ENCODE measurements around the gene SLC7A1. TPM values are rescaled to one million over a fixed set of nuclear protein-coding genes. Genes with fewer than 3 reads are reported as not detected.

The SLC7A1 gene
- total and polyA plus RNA-seq, 8 donors = 5.2 to 143 (median 32.9) TPM

- Histone ChIP-seq H3K4me3 (no peak overlapping the region), H3K27me3 (no peaks in the 10 kb centered on the region), H3K36me3 (no peaks in the 10 kb centered on the region), H3K9me3 (no peaks in the 10 kb centered on the region), H3K27ac (peak overlapping the region in 2 of 4 donors; percentile 35 to 48), H3K4me1 (peaks cover 26 to 40% (median 37%) of the 10 kb centered on the region in 3 donors)
- ATAC-seq (peak; percentile 49 to 83 (median 70)), FAIRE-seq (peak; percentile 41), DNase-seq (peak in 3 of 6 donors; percentile 41 to 75 (median 72))
- no peak for TF ChIP-seq CTCF (IDR thresholded peaks at IDR 0.05)
- WGBS, 2 donors = 5% methylated on average over 8 of the region's 8 CpGs
- intact Hi-C loops (cut with DNase I) = no loop called here
These were observed 22.3 kb downstream of the SLC7A1 start for GRCh38 chr13:29573190-29573589.

- FAIRE-seq = no peak
- Histone ChIP-seq H3K36me3 (no peaks in the 10 kb centered on the region), H3K27ac (peak overlapping the region in 1 of 4 donors; percentile 48), H3K4me1 (peaks cover 20 to 36% (median 31%) of the 10 kb centered on the region in 3 donors), H3K4me3 (no peak overlapping the region), H3K27me3 (no peaks in the 10 kb centered on the region), H3K9me3 (no peaks in the 10 kb centered on the region)
- DNase-seq = no peak
- 48 to 56% methylated on average over 5 of the region's 5 CpGs for WGBS, 2 donors
- no peak for TF ChIP-seq CTCF (IDR thresholded peaks at IDR 0.05)
- intact Hi-C loops (cut with DNase I) = no loop called here
- no peak for ATAC-seq
These were observed 22.9 kb downstream of the SLC7A1 start for GRCh38 chr13:29572575-29572974.

GRCh38 chr13:29571876-29572570 is 23.5 kb downstream of the SLC7A1 start:
- Histone ChIP-seq H3K36me3 (no peaks in the 10 kb centered on the region), H3K9me3 (no peaks in the 10 kb centered on the region), H3K27me3 (no peaks in the 10 kb centered on the region), H3K4me3 (no peak overlapping the region), H3K4me1 (peaks cover 15 to 33% (median 28%) of the 10 kb centered on the region in 3 donors), H3K27ac (no peak overlapping the region)
- DNase-seq = no peak
- no peak for FAIRE-seq
- no peak for TF ChIP-seq CTCF (IDR thresholded peaks at IDR 0.05)
- WGBS, 2 donors = 91 to 95% methylated on average over 17 of the region's 17 CpGs
- intact Hi-C loops (cut with DNase I) = no loop called here
- ATAC-seq = no peak

- WGBS, 2 donors = 68 to 70% methylated on average over 15 of the region's 15 CpGs
- Histone ChIP-seq H3K27me3 (no peaks in the 10 kb centered on the region), H3K27ac (peak overlapping the region in 1 of 4 donors; percentile 25), H3K4me3 (no peak overlapping the region), H3K9me3 (no peaks in the 10 kb centered on the region), H3K4me1 (peaks cover 12 to 29% (median 24%) of the 10 kb centered on the region in 3 donors), H3K36me3 (no peaks in the 10 kb centered on the region)
- DNase-seq (no peak), ATAC-seq (peak in 1 of 4 donors; percentile 5), FAIRE-seq (no peak)
- intact Hi-C loops (cut with DNase I) = no loop called here
- TF ChIP-seq CTCF (IDR thresholded peaks at IDR 0.05) = no peak
These were observed 25.3 kb downstream of the SLC7A1 start for GRCh38 chr13:29570051-29570654.
